Tibial artery (tissue), 4 donors: Measurements from ENCODE around the gene MYO9A.

Experiments used
- DNase-seq, 2 donors: peaks; one replicate each; pipeline ENCODE4 v3.0.0-alpha.2; 2019
- H3K27ac ChIP-seq, 2 donors: fragments of 200-600 bp; sonication (generic) in 1 of 2; 1 replicate in 1 of 2; 2 replicates in 1 of 2; pipeline ENCODE4 v1.5.1; 2018 to 2019; ENCODE audit warnings: mild to moderate bottlenecking in 1 of 2
- H3K27me3 ChIP-seq, 2 donors: fragments of 200-600 bp; sonication (generic) in 1 of 2; one replicate each; pipeline versions ENCODE4 v1.5.1 to v1.6.0; 2016 to 2019
- H3K36me3 ChIP-seq, 3 donors: fragments of 200-600 bp; sonication (generic) in 2 of 3; one replicate each; pipeline ENCODE4 v1.5.1; 2016 to 2019; ENCODE audit warnings: mild to moderate bottlenecking in 2 of 3
- H3K4me1 ChIP-seq, 4 donors: fragments of 200-600 bp; sonication (generic) in 2 of 4; 1 replicate in 3 of 4; 2 replicates in 1 of 4; pipeline ENCODE4 v1.5.1; 2016 to 2019
- H3K4me3 ChIP-seq, 2 donors: fragments of 200-600 bp; sonication (generic) in 1 of 2; 1 replicate in 1 of 2; 2 replicates in 1 of 2; pipeline ENCODE4 v1.5.1; 2018 to 2019; ENCODE audit warnings: mild to moderate bottlenecking in 2 of 2
- H3K9me3 ChIP-seq, 3 donors: fragments of 200-600 bp; sonication (generic) in 1 of 3; one replicate each; pipeline ENCODE4 v1.5.1; 2016 to 2019
- intact Hi-C: fragments of 100-400 bp; cut with DNase I; formaldehyde crosslinking; loops from one replicate; pipeline ENCODE4 v1.15.0; 2023; ENCODE audit warnings: low total_unique reads
- TF ChIP-seq, protein P1 (sequence below), 2 experiments: fragments of 200-600 bp in 1 of 2; fragments of 450-650 bp in 1 of 2; IDR thresholded peaks; one replicate each; pipeline ENCODE4 v1.5.1; 2017 to 2019; ENCODE audit warnings: antibody characterized with exemption in 2 of 2, mild to moderate bottlenecking in 1 of 2, moderate library complexity in 1 of 2

The MYO9A gene

DNA sequence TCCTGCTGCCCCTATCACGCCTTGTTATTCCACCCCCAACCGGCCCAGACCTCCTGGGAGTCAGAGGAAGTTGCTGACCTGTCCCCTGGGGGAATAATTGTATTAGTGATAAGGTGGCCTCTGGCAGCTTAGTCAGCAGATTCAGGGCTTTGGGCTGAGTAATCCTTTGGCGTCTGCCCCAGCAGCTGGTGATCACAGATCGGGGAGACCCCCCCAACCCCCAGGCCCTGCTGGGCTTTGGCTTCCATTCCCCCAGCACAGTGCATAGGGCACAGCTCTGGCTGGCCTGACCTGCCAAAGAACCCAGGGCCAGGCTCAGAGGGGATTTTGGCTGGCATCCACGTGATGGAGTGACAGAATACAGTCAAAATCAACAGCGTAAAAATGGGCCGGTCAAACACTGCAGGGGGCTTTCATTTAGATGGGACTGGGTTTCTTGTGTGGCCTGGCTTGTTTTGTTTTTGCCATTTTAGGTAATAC is 311.5 kb downstream of the MYO9A start:
- Histone ChIP-seq H3K27ac (no peak overlapping the region), H3K9me3 (no peaks in the 10 kb centered on the region), H3K4me1 (peaks cover 0 to 20% (median 17%) of the 10 kb centered on the region in 4 donors), H3K4me3 (no peak overlapping the region), H3K36me3 (no peaks in the 10 kb centered on the region), H3K27me3 (no peaks in the 10 kb centered on the region)
- no peak for DNase-seq
- TF ChIP-seq, protein P1, sequence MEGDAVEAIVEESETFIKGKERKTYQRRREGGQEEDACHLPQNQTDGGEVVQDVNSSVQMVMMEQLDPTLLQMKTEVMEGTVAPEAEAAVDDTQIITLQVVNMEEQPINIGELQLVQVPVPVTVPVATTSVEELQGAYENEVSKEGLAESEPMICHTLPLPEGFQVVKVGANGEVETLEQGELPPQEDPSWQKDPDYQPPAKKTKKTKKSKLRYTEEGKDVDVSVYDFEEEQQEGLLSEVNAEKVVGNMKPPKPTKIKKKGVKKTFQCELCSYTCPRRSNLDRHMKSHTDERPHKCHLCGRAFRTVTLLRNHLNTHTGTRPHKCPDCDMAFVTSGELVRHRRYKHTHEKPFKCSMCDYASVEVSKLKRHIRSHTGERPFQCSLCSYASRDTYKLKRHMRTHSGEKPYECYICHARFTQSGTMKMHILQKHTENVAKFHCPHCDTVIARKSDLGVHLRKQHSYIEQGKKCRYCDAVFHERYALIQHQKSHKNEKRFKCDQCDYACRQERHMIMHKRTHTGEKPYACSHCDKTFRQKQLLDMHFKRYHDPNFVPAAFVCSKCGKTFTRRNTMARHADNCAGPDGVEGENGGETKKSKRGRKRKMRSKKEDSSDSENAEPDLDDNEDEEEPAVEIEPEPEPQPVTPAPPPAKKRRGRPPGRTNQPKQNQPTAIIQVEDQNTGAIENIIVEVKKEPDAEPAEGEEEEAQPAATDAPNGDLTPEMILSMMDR (IDR thresholded peaks at IDR 0.05): no peak
- intact Hi-C loops: loop anchor here (10.0 kb wide), 2 partner anchors 348 to 362 kb away; no protein-coding TSS in a partner anchor

DNA sequence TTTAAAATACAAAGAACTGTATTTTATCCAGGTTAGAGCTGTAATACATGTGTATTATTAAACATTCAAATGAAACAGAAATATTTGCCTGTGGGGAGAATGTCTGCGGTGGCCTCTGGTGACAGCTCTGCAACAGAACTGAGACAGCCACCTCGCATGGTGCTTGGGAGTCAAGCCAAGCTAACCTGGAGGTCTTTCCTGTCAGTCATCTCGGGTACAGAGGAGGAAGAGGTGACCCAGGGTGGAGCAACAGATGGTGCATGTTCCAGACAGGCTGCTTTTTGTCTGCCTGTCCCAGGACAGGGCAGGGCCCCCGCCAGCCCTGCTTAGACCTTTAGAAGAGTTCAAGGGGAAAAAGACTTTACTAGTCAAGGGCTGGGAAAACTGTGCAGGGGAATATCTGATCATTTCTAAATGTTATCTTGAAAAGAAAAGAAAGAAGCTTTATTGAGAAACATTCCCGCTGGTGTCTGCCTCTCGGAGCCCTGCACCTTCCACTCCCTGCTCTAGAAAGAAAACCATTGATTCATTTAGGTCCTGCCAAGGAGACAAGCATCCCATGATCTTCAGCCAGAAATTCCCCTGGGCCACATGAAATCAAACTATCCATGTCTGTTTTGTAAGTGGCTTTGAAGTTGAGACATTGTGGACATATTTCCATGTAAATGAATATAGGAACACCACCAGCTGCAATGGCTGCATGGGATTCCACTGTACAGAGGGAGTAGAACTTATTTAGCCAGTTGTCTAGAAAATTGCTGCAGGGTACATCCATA is 313.1 kb downstream of the MYO9A start:
- DNase-seq: no peak
- Histone ChIP-seq H3K4me1 (peaks cover 0 to 20% (median 17%) of the 10 kb centered on the region in 4 donors), H3K27me3 (no peaks in the 10 kb centered on the region), H3K27ac (no peak overlapping the region), H3K36me3 (no peaks in the 10 kb centered on the region), H3K4me3 (no peak overlapping the region), H3K9me3 (no peaks in the 10 kb centered on the region)
- TF ChIP-seq, protein P1 (IDR thresholded peaks at IDR 0.05): no peak
- intact Hi-C loops: loop anchor here (5.0 to 10.0 kb wide), 3 partner anchors 58 to 360 kb away; no protein-coding TSS in a partner anchor

DNA sequence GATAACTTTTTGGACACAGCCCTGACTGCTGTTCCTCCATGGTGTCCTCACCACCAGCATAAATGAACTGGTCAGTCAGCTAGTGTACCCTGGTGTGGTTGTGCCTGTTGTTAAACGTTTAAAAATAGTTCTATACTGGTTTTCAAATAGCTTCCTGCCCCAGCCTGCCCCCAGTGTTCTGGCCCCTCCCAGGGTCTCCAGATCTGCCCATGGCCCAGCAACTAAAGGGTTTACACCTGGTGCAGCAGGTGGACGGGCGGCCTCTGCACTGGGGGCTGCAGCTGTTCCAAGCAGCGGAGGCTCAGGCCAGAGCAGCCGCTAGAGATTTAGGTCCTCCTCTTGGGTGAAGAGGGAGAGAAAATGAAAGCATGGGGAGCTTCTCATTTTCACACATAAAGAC is 313.7 kb downstream of the MYO9A start:
- H3K4me1 ChIP-seq: peaks cover 0 to 20% (median 17%) of the 10 kb centered on the region in 4 donors
- no peak for DNase-seq
- H3K4me3 ChIP-seq: no peak overlapping the region
- intact Hi-C loops: loop anchor here (5.0 to 10.0 kb wide), 3 partner anchors 57 to 359 kb away; no protein-coding TSS in a partner anchor
- TF ChIP-seq, protein P1 (IDR thresholded peaks at IDR 0.05): no peak
- no peak overlapping the region for H3K27ac ChIP-seq
- no peaks in the 10 kb centered on the region for H3K36me3 ChIP-seq
- no peaks in the 10 kb centered on the region for H3K27me3 ChIP-seq
- no peaks in the 10 kb centered on the region for H3K9me3 ChIP-seq

DNA sequence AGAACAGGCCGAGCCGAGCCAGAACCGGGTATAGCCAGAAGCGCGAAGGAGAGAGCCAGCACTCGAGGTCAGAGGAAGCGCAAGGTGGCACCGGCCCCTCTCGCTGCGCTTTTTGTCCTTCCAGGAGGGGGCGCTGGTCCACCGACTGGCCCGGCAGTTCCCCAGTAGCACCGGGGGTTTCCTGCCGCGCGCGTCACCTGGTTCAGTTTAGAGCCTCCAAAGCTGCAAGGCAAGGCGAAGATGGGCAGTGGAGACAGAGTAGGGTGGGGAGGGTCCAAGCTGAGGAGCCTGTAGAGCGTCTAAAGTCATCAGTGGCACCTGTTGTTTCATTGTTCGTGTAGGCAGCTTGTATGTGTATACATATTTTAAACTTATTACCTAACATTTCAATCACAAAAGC is 315.2 kb downstream of the MYO9A start:
- no peak overlapping the region for H3K27ac ChIP-seq
- TF ChIP-seq, protein P1 (IDR thresholded peaks at IDR 0.05): no peak
- intact Hi-C loops: loop anchor here (5.0 to 10.0 kb wide), 3 partner anchors 55 to 358 kb away; no protein-coding TSS in a partner anchor
- H3K4me3 ChIP-seq: no peak overlapping the region
- no peaks in the 10 kb centered on the region for H3K27me3 ChIP-seq
- H3K4me1 ChIP-seq: peaks cover 0 to 14% (median 11%) of the 10 kb centered on the region in 4 donors
- DNase-seq: no peak
- no peaks in the 10 kb centered on the region for H3K36me3 ChIP-seq
- H3K9me3 ChIP-seq: no peaks in the 10 kb centered on the region

DNA sequence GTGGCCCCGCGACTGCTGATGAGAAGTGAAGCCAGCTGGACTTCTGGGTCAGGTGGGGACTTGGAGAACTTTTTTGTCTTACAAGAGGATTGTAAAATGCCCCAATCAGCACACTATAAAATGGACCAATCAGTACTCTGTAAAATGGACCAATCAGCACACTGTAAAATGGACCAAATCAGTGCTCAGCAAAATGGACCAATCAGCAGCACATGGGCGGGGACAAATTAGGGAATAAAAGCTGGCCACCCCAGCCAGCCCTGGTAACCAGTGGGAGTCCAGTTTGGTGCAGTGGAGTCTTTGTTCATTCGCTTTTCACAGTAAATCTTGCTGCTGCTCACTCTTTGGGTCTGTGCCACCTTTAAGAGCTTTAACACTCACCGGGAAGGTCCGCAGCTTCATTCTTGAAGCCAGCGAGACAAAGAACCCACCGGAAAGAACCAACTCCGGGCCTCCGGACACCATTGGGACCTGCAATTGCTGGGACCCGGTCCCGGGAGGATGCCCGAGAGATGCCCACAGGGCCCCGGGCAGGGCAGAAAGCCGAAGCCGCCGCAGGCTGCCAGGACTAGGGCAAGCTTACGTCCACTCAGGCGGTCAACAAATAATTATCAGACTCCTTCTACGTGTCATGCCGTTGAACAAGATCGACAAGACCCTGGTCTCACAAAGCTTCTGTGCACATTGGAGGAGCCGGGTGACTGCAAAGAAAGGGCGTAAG is 315.9 kb downstream of the MYO9A start:
- TF ChIP-seq, protein P1 (IDR thresholded peaks at IDR 0.05): no peak
- H3K4me3 ChIP-seq: no peak overlapping the region
- H3K36me3 ChIP-seq: no peaks in the 10 kb centered on the region
- no peak for DNase-seq
- no peaks in the 10 kb centered on the region for H3K9me3 ChIP-seq
- H3K27me3 ChIP-seq: no peaks in the 10 kb centered on the region
- intact Hi-C loops: loop anchor here (5.0 to 10.0 kb wide), 3 partner anchors 55 to 357 kb away; no protein-coding TSS in a partner anchor
- H3K27ac ChIP-seq: no peak overlapping the region
- H3K4me1 ChIP-seq: peaks cover 0 to 7% (median 4%) of the 10 kb centered on the region in 4 donors
